Upper lobe of left lung (tissue), 4 donors: ENCODE results near the gene PIGC.

Source experiments
- POLR2A ChIP-seq, 4 donors: fragments of 450-650 bp; IDR thresholded peaks; one replicate each; pipeline ENCODE4 v1.5.1; 2016 to 2017; ENCODE audit warnings: antibody characterized with exemption in 4 of 4, mild to moderate bottlenecking in 2 of 4
- POLR2AphosphoS5 ChIP-seq, 2 donors: sonication (generic); formaldehyde crosslinking; IDR thresholded peaks; one replicate each; pipeline ENCODE4 v1.5.1; 2017; ENCODE audit warnings: antibody characterized with exemption in 2 of 2
- TF ChIP-seq, protein P1 (sequence below), 6 experiments: fragments of 450-650 bp in 4 of 6; fragments of 200-600 bp in 2 of 6; sonication (generic) in 2 of 6; IDR thresholded peaks; one replicate each; pipeline ENCODE4 v1.5.1; 2016 to 2019; ENCODE audit warnings: antibody characterized with exemption in 6 of 6

DNA sequence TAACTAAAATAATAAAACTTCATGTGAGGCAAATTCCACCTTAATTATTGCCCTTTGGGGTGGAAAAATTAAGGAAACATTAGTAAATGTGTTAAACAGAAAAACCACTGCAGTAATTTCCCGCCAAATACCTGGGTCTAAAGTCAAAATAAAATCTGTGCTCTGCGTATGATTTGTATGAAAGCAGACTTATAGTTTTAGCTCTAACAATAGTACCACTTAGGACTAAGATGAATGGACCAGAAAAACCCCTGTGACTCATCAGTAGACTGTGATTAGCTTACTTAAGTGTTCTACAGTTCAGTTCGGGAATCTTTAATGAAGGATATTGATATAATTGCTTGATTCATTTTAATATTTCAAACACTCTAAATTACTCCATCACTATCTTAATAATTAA is 46.6 kb downstream of the PIGC start:
- TF ChIP-seq, protein P1, sequence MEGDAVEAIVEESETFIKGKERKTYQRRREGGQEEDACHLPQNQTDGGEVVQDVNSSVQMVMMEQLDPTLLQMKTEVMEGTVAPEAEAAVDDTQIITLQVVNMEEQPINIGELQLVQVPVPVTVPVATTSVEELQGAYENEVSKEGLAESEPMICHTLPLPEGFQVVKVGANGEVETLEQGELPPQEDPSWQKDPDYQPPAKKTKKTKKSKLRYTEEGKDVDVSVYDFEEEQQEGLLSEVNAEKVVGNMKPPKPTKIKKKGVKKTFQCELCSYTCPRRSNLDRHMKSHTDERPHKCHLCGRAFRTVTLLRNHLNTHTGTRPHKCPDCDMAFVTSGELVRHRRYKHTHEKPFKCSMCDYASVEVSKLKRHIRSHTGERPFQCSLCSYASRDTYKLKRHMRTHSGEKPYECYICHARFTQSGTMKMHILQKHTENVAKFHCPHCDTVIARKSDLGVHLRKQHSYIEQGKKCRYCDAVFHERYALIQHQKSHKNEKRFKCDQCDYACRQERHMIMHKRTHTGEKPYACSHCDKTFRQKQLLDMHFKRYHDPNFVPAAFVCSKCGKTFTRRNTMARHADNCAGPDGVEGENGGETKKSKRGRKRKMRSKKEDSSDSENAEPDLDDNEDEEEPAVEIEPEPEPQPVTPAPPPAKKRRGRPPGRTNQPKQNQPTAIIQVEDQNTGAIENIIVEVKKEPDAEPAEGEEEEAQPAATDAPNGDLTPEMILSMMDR (IDR thresholded peaks at IDR 0.05): no peak
- no peak for TF ChIP-seq POLR2A (IDR thresholded peaks at IDR 0.05)
- TF ChIP-seq POLR2AphosphoS5 (IDR thresholded peaks at IDR 0.05): no peak
